Activated T-helper 2 cell treated with anti-CD3 and anti-CD28 coated beads, Interferon-gamma antibody, Interleukin-2, Interleukin-4, amounts not matched to agents 10 μg/mL and 5 μg/mL and 100 μg/mL, durations not matched to agents 14 hours and 24 hours and 36 hours (primary cell): ENCODE results near the gene ARMH1. TPM values are rescaled to one million over a fixed set of nuclear protein-coding genes. Genes with fewer than 3 reads are reported as not detected.
A peak's percentile ranks its signal among the peaks of the same experiment; 100 is the strongest.
"Not testable (repeated sequence)": the region's sequence is repeated elsewhere in the genome, so short reads cannot be mapped to it uniquely, and the experiment has no call there.

ENCODE experiments used
- DNase-seq: peaks from one replicate; pipeline ENCODE4 v3.0.0; 2021; ENCODE audit warnings: low spot score
- H3K27ac Mint-ChIP-seq: one replicate; pipeline ENCODE4 v1.8.0; 2021; ENCODE audit warnings: mixed read lengths
- H3K27me3 Mint-ChIP-seq: one replicate; pipeline ENCODE4 v1.8.0; 2021; ENCODE audit warnings: low read depth, mixed read lengths
- H3K36me3 Mint-ChIP-seq: one replicate; pipeline ENCODE4 v1.8.0; 2021; ENCODE audit warnings: low read depth, mixed read lengths
- H3K4me1 Mint-ChIP-seq: one replicate; pipeline ENCODE4 v1.8.0; 2021; ENCODE audit warnings: low read depth, mixed read lengths
- H3K4me3 Mint-ChIP-seq: one replicate; pipeline ENCODE4 v1.8.0; 2021; ENCODE audit warnings: low read depth, mild to moderate bottlenecking, moderate library complexity, mixed read lengths
- H3K9me3 Mint-ChIP-seq: one replicate; pipeline ENCODE4 v1.8.0; 2021; ENCODE audit warnings: mixed read lengths
- intact Hi-C: fragments of 100-400 bp; cut with micrococcal nuclease; formaldehyde crosslinking; loops from one replicate; pipeline ENCODE4 v1.15.1; 2023
- total RNA-seq: library from RNA; stranded (reverse); gene quantifications from 2 replicates; pipeline ENCODE4 v1.2.3, GENCODE V29; 2022

Gene ARMH1
- total RNA-seq, 1 donor from 2014 or later: 157 TPM

- H3K27ac Mint-ChIP-seq: peak overlapping the region; percentile 56
These were observed 9.7 kb upstream of the ARMH1 start for GRCh38 chr1:44664730-44665370.

GRCh38 chr1:44666719-44667118 is 7.8 kb upstream of the ARMH1 start:
- H3K27me3 Mint-ChIP-seq, DNase-seq, H3K36me3 Mint-ChIP-seq, H3K4me3 Mint-ChIP-seq, intact Hi-C loops, H3K9me3 Mint-ChIP-seq, H3K27ac Mint-ChIP-seq: not testable (repeated sequence)
- peaks cover 16% of the 10 kb centered on the region for H3K4me1 Mint-ChIP-seq

More at GRCh38 chr1:44664730-44665370, 9.7 kb upstream of the ARMH1 start:
- Mint-ChIP-seq H3K27me3 (no peaks in the 10 kb centered on the region), H3K4me3 (no peak overlapping the region), H3K4me1 (peaks cover 16% of the 10 kb centered on the region), H3K36me3 (no peaks in the 10 kb centered on the region), H3K9me3 (no peaks in the 10 kb centered on the region)
- intact Hi-C loops: no loop called here
- DNase-seq: no peak

GRCh38 chr1:44670751-44671640 is 3.5 kb upstream of the ARMH1 start:
- Mint-ChIP-seq H3K9me3 (no peaks in the 10 kb centered on the region), H3K4me1 (peaks cover 30% of the 10 kb centered on the region), H3K27ac (no peak overlapping the region), H3K4me3 (no peak overlapping the region), H3K27me3 (no peaks in the 10 kb centered on the region), H3K36me3 (no peaks in the 10 kb centered on the region)
- intact Hi-C loops: loop anchor here (5.0 kb wide), 1 partner anchor 136 kb away; the partner anchor contains the start of genes BTBD19 and DYNLT4
- DNase-seq: no peak

DNA sequence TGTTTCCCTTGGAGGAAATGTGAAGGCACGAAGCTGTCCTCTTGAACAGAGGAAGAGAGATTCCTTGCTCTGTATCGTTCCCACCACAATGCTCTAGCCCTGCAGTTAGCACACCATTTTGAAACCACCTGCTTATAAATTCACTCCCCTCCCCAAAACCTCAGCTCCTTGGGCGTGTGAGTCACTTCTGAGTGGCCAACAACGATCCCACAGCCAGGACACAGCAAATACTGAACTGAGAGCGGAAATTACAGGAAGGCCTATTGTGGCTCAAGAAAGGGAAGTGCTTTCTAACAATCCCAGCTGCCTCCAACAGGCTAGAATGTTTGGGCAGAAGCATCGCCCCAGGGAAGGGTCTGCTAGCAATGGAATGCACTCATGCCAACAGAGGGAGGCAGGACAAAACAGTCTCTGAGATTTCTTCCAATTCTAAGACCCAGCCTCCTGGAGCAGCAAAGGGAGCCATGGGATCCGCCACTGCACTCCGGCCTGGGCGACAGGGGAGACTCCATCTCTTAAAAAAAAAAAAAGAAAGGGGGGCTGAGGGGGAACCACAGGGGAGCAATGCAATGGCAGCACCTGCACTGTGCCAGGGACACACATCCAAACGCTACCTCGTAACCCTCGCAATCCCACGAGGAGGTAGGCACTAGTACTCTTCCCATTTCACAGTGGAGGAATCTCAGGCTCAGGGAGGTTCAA is 2.1 kb upstream of the ARMH1 start:
- intact Hi-C loops: loop anchor here (5.0 kb wide), 1 partner anchor 135 kb away; the partner anchor contains the start of genes BTBD19 and DYNLT4
- no peaks in the 10 kb centered on the region for H3K9me3 Mint-ChIP-seq

DNA sequence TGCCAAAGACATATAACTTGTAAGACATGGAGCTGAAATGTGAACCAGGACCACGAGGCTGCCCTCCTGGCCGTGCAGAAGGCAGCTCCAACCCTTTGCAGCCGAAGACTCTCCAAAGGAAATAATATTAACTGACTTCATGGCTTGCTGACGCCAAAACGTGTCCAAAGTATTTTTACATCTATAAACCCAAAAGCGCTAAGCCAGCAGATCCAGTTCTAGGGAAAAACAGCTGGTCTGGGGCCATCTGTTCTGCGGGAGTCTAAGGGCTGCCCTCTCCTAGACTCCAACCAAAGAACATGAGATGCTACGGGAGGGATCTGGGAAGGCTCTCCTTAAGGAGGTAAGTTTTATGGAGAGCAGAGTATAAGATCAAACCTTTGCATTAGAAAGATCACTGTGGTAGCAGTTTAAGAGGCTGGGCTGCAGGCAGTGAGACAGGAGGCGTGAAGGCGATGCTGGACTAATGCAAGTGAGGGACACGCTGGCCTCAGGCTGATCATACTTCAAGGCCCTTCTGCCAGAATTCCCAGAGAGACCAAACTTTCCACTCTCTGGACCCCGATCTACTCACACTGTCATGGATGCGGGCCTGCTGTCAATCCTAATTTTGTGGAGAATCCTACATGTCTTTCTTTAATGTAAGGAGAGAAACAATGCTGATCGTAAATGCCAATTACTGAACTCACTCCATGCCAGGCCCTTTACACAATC is 1.4 kb upstream of the ARMH1 start:
- no peaks in the 10 kb centered on the region for H3K9me3 Mint-ChIP-seq
- peaks cover 26% of the 10 kb centered on the region for H3K4me1 Mint-ChIP-seq
- no peak for DNase-seq
- no peak overlapping the region for H3K27ac Mint-ChIP-seq
- peak overlapping the region; percentile 80 for H3K4me3 Mint-ChIP-seq
- H3K36me3 Mint-ChIP-seq: no peaks in the 10 kb centered on the region
- no peaks in the 10 kb centered on the region for H3K27me3 Mint-ChIP-seq
- intact Hi-C loops: loop anchor here (5.0 kb wide), 1 partner anchor 134 kb away; the partner anchor contains the start of genes BTBD19 and DYNLT4

More for the DNA sequence above, 2.1 kb upstream of the ARMH1 start:
- no peaks in the 10 kb centered on the region for H3K27me3 Mint-ChIP-seq
- peaks cover 26% of the 10 kb centered on the region for H3K4me1 Mint-ChIP-seq
- peak overlapping the region; percentile 50 for H3K4me3 Mint-ChIP-seq
- no peak for DNase-seq
- H3K36me3 Mint-ChIP-seq: no peaks in the 10 kb centered on the region
- H3K27ac Mint-ChIP-seq: peak overlapping the region; percentile 48

- intact Hi-C loops: loop anchor here (1.0 to 5.0 kb wide), 3 partner anchors 41 to 134 kb away; partner anchors contain the start of genes BTBD19, DYNLT4 and RNU5D-1
- peaks cover 26% of the 10 kb centered on the region for H3K4me1 Mint-ChIP-seq
- H3K36me3 Mint-ChIP-seq: no peaks in the 10 kb centered on the region
- H3K4me3 Mint-ChIP-seq: peak overlapping the region; percentile 80
- DNase-seq: no peak
- H3K9me3 Mint-ChIP-seq: no peaks in the 10 kb centered on the region
- no peaks in the 10 kb centered on the region for H3K27me3 Mint-ChIP-seq
- H3K27ac Mint-ChIP-seq: peak overlapping the region; percentile 17
These were observed 820 bp upstream of the ARMH1 start for GRCh38 chr1:44673675-44674112.

DNA sequence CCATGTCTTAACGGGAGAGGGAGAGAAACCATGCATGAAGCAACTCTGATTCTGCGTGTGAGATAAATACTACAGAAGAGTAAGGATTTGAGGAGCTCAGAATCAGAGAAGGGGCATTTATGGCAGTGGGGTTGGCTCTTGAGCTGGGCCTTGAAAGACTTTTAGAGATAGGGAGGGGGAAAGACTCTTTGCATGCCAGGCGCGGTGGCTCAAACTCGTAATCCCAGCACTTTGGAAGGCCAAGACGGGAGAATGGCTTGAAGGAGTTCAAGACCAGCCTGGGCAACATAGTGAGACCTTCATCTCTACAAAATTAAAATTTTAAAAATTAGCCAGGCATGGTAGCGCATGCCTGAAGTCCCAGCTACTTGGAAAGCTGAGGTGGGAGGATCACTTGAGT is 672 bp downstream of the ARMH1 start:
- Mint-ChIP-seq H3K27me3 (no peaks in the 10 kb centered on the region), H3K4me1 (peaks cover 26% of the 10 kb centered on the region), H3K9me3 (no peaks in the 10 kb centered on the region), H3K4me3 (peak overlapping the region; percentile 80), H3K27ac (peak overlapping the region; percentile 86), H3K36me3 (no peaks in the 10 kb centered on the region)
- intact Hi-C loops: loop anchor here (2.0 kb wide), 1 partner anchor 56 kb away; the partner anchor contains the start of gene RNU5D-1
- DNase-seq: no peak

- DNase-seq: no peak
- Mint-ChIP-seq H3K27me3 (no peaks in the 10 kb centered on the region), H3K9me3 (no peaks in the 10 kb centered on the region), H3K36me3 (no peaks in the 10 kb centered on the region), H3K4me1 (peaks cover 26% of the 10 kb centered on the region), H3K27ac (no peak overlapping the region), H3K4me3 (no peak overlapping the region)
- intact Hi-C loops: no loop called here
These were observed 2.1 kb downstream of the ARMH1 start for GRCh38 chr1:44676484-44677200.

DNA sequence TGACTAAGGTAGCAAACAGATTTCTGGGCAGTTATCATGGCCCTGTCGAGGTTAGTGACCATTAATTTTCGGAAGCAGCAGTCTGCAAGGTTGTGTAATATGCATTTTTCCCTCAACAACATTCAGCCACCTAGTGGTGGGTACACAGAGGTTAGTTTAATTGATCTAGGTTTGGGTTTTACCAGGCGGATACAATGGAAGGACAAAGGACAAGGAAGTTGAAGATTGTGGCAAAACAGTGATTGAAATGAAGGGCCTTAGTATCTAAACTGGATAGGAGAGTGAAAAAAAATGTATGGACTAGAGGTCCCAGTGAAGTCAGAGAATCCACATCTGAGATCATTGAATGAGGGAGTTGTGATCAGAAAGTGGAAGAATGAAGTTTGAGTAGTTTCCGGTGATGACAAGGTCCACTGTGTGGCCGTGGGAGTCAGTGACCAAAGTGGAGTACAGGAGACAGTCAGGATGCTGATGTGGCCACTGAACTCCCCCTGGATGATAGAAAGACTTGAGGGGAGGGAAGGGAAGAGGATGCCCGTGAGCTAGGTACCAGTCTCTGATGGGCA is 2.8 kb downstream of the ARMH1 start:
- no peak for DNase-seq
- H3K4me1 Mint-ChIP-seq: peaks cover 21% of the 10 kb centered on the region
- H3K9me3 Mint-ChIP-seq: no peaks in the 10 kb centered on the region
- intact Hi-C loops: no loop called here
- no peak overlapping the region for H3K27ac Mint-ChIP-seq
- no peak overlapping the region for H3K4me3 Mint-ChIP-seq
- no peaks in the 10 kb centered on the region for H3K36me3 Mint-ChIP-seq
- no peaks in the 10 kb centered on the region for H3K27me3 Mint-ChIP-seq

- intact Hi-C loops: no loop called here
- no peaks in the 10 kb centered on the region for H3K27me3 Mint-ChIP-seq
- H3K4me1 Mint-ChIP-seq: peaks cover 14% of the 10 kb centered on the region
These were observed 3.6 kb downstream of the ARMH1 start for GRCh38 chr1:44678120-44678519.

DNA sequence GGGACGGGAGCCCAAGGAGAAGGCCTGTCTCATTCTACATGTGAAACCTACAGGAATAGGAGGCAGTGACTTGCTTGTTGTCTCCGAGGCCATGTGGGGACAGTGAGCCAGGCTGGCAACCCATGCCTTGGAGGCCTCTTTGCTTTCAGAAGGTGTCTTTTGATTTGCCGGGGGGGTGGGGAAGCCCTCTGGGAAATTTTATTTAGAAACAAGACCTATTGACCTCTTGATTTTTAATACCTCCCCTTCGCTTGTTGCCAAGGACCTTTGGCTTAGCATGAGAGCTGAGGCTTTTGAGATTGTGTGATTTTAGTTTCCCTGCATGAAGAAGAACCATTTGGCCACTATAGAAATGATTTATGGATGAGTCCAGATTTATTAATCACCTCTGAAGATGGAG is 4.1 kb downstream of the ARMH1 start:
- intact Hi-C loops: no loop called here
- Mint-ChIP-seq H3K9me3 (no peaks in the 10 kb centered on the region), H3K4me1 (peaks cover 9% of the 10 kb centered on the region), H3K27ac (no peak overlapping the region), H3K36me3 (no peaks in the 10 kb centered on the region), H3K4me3 (no peak overlapping the region), H3K27me3 (no peaks in the 10 kb centered on the region)
- no peak for DNase-seq

More at GRCh38 chr1:44678120-44678519, 3.6 kb downstream of the ARMH1 start:
- no peaks in the 10 kb centered on the region for H3K36me3 Mint-ChIP-seq
- H3K9me3 Mint-ChIP-seq: no peaks in the 10 kb centered on the region
- H3K4me3 Mint-ChIP-seq: no peak overlapping the region
- no peak overlapping the region for H3K27ac Mint-ChIP-seq
- no peak for DNase-seq
